ENCODE data around the gene PRSS33.

Gene PRSS33

GRCh38 chr16:2741168-2741567 is 46.2 kb downstream of the PRSS33 start:
- DNase-seq (ENCODE audit: low read depth): no peak

DNA sequence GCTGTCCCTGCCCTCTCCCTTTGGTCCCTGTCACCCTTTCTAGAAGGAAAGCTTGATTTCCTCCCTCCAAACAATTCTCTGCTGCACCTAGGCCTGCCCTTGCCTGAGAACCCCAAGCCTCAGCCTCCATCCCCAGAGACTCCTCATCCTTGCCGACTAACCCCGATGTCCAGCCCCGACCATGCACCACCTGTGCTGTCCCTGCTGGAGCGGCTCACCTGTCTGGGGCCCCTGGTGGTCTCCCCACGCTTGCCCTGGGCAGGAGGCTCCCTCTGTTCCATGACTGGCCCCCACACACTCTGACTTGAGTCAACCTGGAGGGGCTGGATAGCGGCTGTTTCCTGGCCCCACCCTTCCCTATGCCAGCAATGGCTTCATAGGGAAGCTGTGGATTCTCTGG is 46.9 kb downstream of the PRSS33 start:
- DNase-seq (ENCODE audit: low read depth): no peak

DNA sequence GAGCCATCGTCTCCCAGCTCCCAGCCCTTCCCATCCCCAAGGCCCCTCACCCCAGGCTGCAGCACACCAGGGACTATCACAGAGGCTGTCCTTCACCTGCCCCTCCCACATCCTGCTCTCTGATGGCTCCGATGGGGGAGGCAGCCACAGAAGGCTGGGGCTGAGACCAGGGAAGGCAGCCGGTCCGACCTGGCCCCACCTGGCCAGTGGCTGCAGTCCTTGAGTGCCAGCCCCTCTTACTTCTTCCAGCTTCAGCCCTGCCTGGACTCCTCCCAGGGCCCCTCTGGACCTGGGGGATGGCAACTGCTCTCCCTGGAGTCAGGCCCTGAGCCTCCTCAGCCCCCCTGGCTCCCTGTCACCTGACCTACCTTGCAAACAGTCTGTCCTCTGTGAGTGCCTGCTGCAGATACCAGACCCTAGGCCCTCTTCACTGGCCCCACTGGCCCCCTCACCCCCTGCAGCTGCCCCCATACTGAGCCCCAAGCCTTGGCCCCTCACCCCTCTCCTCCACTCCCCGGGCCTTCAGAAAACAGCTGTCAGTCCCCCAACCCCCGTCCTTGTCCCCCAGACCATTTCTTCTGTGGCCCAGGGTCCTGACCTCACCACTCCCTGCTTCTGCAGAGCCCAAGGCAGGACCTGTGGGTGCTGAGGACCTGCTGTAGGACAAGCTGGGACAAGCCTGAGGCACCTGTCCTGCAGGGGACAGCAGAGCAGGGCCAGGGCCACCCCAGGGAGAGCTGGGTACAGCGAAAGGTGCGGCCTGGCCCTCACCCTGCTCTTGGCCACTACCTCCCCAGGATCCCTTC is 47.5 kb downstream of the PRSS33 start:
- no peak for DNase-seq (ENCODE audit: low read depth)

GRCh38 chr16:2738615-2739014 is 48.7 kb downstream of the PRSS33 start:
- DNase-seq (ENCODE audit: low read depth): no peak

GRCh38 chr16:2737895-2738418 is 49.4 kb downstream of the PRSS33 start:
- no peak for DNase-seq (ENCODE audit: low read depth)

GRCh38 chr16:2737238-2737605 is 50.1 kb downstream of the PRSS33 start:
- no peak for DNase-seq (ENCODE audit: low read depth)

DNA sequence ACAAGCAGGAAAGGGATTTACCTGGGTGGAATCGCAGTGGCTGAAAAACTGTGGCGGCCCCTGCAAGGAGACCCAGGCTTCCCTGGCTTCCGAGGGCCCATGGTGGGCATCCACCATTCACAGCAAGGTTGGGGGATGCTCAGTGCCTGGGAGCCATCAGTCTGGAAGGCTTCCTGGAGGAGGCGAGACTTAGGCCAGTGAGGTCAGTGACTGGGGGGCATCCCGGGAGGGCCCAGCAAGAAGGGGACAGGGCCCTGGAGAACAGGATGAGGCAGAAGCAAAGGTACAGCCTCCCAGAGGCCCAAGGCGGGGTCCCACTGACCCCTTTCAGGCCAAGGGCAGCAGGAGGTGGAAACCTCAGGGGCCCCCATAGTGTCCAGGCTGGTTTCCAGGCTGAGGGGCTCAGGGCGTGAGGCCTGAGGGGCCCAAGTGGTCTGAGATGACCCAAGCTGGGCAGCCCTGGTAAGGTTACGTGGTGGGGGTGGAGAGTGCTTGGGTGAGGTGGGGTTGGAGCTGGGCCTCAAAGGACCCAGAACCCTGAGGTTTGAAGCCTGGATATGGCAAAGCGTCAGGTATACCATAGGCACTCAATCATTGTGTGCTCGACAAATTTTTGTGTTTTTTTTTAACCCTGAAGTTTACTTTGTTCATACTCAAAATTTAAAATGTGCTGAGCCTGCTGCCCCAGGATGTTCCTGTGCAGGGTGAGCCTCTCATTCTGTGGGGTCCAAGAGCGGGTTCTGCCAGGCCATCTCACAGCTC is 50.7 kb downstream of the PRSS33 start:
- no peak for DNase-seq (ENCODE audit: low read depth)

GRCh38 chr16:2734844-2735515 is 52.4 kb downstream of the PRSS33 start:
- DNase-seq (ENCODE audit: low read depth): no peak

Measured in activated T-helper 9 cell treated with anti-CD3 and anti-CD28 coated beads, Interleukin-2, amount 50 U/mL, for 16 hours (primary cell).